Fibroblast of the aortic adventitia (primary cell): ENCODE measurements around the gene HSD11B2. TPM values are rescaled to one million over a fixed set of nuclear protein-coding genes. Genes with fewer than 3 reads are reported as not detected.

Experiments used
- DNase-seq: peaks from one replicate; pipeline ENCODE4 v3.0.0-alpha.2; 2010; ENCODE audit warnings: low read depth
- H3K4me3 ChIP-seq: 2 replicates; pipeline ENCODE4 v1.5.1; 2011; ENCODE audit warnings: low read depth, mild to moderate bottlenecking, control low read depth, low read length, moderate library complexity
- CTCF ChIP-seq: IDR thresholded peaks from 2 replicates; pipeline ENCODE4 v1.5.1; 2011; ENCODE audit warnings: mild to moderate bottlenecking, low read length, control low read depth, inconsistent platforms; ENCODE audit not compliant: insufficient read depth
- total RNA-seq: library from RNA; depleted of rRNA; stranded (reverse); fragments of >200 nt; gene quantifications from 2 replicates; pipeline ENCODE4 v1.2.3, GENCODE V29; 2012; ENCODE audit warnings: low replicate concordance

The HSD11B2 gene
- total RNA-seq, 1 donor, result not detected

GRCh38 chr16:67397812-67398545, 32.9 kb upstream of the HSD11B2 start:
- no peak for TF ChIP-seq CTCF
- H3K4me3 ChIP-seq, result no peak overlapping the region
- no peak for DNase-seq

GRCh38 chr16:67398546-67399217, 32.2 kb upstream of the HSD11B2 start:
- TF ChIP-seq CTCF, result no peak
- DNase-seq, result no peak
- H3K4me3 ChIP-seq, result no peak overlapping the region

GRCh38 chr16:67399218-67399733, 31.6 kb upstream of the HSD11B2 start:
- DNase-seq, result no peak

GRCh38 chr16:67399749-67400704, 30.9 kb upstream of the HSD11B2 start:
- no peak for TF ChIP-seq CTCF
- DNase-seq, result no peak
- no peak overlapping the region for H3K4me3 ChIP-seq

More at GRCh38 chr16:67399218-67399733, 31.6 kb upstream of the HSD11B2 start:
- peak; percentile 60 for TF ChIP-seq CTCF
- no peak overlapping the region for H3K4me3 ChIP-seq

GRCh38 chr16:67400901-67401300, 30.0 kb upstream of the HSD11B2 start:
- no peak overlapping the region for H3K4me3 ChIP-seq
- no peak for DNase-seq
- no peak for TF ChIP-seq CTCF

GRCh38 chr16:67403976-67404555, 26.9 kb upstream of the HSD11B2 start:
- DNase-seq, result no peak
- H3K4me3 ChIP-seq, result no peak overlapping the region
- TF ChIP-seq CTCF, result no peak
